ENCODE measurements around the gene MFSD6L. TPM values are rescaled to one million over a fixed set of nuclear protein-coding genes. Genes with fewer than 3 reads are reported as not detected.

Gene MFSD6L
- total RNA-seq, 1 donor from 2014 or later, result not detected

- DNase-seq (ENCODE audit: low spot score) (no peak), ATAC-seq (no peak)
- intact Hi-C loops (cut with DNase I), result no loop called here
These were observed 854 bp downstream of the MFSD6L start for GRCh38 chr17:8798176-8798845.

DNA sequence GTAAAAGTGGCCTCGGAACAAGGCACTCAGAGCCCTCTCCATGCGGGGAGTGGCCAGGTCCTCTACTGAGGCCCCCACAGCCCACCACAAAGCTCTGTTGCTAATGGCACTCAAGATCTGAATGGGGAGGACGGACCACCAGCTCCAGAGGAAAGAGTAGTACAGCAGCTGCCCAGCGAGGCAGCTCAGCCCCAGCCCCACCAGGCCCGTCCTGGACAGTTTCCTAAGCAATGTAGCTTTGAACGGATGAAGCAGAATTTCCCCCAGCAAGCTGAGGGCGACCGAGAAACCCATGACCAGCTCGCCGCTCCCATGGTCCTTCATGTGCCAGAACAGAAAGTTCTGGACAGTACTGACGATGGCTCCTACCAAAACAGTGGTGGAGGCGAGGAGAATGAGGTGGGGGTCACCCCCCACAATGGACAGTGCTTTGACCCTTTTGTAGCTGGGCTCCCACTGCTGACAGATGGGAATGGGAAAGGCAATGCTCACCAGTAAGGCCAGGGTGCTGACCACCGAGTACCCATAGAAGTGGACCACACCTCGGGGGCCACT is 1.5 kb downstream of the MFSD6L start:
- DNase-seq (ENCODE audit: low spot score), result no peak
- intact Hi-C loops (cut with DNase I), result no loop called here
- no peak for ATAC-seq

DNA sequence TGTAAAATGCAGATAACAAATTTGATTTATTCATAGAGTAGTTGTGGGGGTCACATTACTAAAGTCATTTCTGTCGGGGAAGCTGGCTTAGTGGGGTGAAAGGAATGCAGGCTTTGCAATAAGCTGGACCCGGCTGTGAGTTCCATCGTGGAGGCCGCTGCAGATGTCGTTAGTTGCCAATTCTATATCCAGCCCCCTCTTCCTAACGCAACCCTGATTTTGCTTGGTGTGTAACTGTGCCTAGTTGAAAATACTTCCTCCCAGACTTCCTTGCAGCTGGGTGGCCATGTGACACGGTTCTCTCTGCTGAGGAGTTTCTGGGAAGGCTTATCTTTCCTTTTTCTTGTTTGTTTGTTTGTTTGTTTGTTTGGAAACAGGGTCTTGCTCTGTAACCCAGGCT is 4.5 kb downstream of the MFSD6L start:
- ATAC-seq (peak; percentile 59), DNase-seq (ENCODE audit: low spot score) (no peak)
- intact Hi-C loops (cut with DNase I), result no loop called here

- ATAC-seq (no peak), DNase-seq (ENCODE audit: low spot score) (no peak)
- intact Hi-C loops (cut with DNase I), result no loop called here
These were observed 5.5 kb downstream of the MFSD6L start for GRCh38 chr17:8793649-8794048.

GRCh38 chr17:8792646-8793045 is 6.5 kb downstream of the MFSD6L start:
- ATAC-seq (no peak), DNase-seq (ENCODE audit: low spot score) (no peak)
- intact Hi-C loops (cut with DNase I), result no loop called here

DNA sequence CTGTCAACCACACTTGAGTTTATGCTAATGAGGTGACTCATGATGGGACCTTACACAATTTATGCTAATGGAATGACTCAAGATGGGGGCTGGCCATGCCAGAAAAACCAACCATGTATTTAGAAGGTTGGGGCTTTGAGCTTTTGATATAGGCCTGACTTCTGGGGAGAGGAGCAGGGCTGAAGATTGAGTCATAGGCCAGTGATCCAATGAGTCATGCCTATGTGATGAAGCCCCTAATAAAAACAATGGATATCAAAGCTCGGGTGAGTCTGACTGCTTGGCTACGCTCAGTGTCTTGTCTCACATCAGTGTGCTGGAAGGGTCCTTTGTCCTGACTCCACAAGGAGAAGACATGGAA is 7.3 kb downstream of the MFSD6L start:
- DNase-seq (ENCODE audit: low spot score) (no peak), ATAC-seq (no peak)
- intact Hi-C loops (cut with DNase I), result no loop called here

- ATAC-seq (no peak), DNase-seq (ENCODE audit: low spot score) (no peak)
- intact Hi-C loops (cut with DNase I), result no loop called here
These were observed 7.8 kb downstream of the MFSD6L start for GRCh38 chr17:8791248-8791909.

GRCh38 chr17:8789743-8790142 is 9.4 kb downstream of the MFSD6L start:
- ATAC-seq, result no peak
- intact Hi-C loops (cut with DNase I), result no loop called here

GRCh38 chr17:8788998-8789397 is 10.2 kb downstream of the MFSD6L start:
- intact Hi-C loops (cut with DNase I), result no loop called here
- no peak for ATAC-seq

More at GRCh38 chr17:8789743-8790142, 9.4 kb downstream of the MFSD6L start:
- DNase-seq (ENCODE audit: low spot score), result no peak

DNA sequence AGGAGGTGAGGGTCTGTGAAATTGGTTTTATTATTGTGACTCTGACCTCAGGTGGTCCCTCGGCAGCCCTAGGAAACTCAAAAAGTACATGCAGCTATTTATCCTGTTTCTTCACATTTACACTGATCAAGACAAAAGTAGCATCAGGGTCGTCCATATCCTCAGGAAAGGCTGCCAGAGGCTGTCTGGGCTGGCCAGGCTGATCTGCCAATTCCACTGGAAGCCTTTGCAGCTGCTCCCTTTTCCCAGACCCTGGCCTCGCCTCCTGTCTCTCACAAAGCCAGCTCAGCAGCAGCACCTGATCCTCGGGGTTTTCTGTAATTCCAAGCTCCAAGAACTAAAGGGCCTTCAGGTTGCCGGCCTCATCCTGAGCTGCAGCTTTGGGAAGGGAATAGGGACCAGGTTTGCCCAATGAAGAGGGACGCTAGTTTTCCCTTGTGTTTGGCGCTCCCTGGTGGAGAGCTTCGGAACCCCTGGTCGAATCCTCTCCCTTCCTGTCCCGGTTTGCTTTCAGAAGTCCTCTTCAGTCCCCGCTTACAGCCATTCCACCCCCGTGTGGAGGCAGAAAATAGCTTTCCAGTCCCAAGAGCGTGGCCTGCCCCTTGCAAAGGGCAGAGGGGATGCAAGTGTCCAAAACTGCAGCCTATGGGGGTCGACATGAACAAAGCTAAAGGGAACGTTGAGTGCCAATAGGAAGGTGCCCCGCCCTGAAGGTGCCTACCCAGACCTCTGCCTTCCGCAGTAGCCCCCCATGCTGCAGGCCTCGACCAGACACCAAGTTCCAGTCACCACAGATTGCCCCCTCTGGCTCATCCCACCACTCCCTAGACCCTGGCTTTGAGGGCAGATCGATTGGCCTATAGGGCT is 13.4 kb downstream of the MFSD6L start:
- peak; percentile 92 for ATAC-seq
- peak; percentile 94 for DNase-seq (ENCODE audit: low spot score)
- intact Hi-C loops (cut with DNase I), result no loop called here

More at GRCh38 chr17:8788998-8789397, 10.2 kb downstream of the MFSD6L start:
- no peak for DNase-seq (ENCODE audit: low spot score)

DNA sequence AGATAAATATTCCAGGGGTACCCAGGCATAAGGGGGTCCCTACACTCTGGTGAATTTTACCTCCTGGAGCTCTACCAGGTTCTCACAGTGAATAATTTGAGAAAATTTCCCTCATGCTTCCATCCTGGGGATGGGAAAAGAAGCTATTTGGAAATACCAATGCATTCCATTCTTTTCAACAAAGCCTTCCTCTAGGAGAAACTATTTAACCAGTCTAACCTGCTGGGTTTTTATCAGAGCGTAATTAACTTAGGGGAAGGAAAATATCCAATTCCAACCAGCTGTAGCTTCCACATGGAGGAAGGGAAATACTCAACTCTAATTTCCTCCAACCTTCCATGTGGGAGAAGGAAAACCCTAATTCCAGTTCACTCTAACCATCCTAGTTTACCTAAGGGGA is 17.0 kb downstream of the MFSD6L start:
- intact Hi-C loops (cut with DNase I), result no loop called here
- DNase-seq (ENCODE audit: low spot score) (no peak), ATAC-seq (no peak)

DNA sequence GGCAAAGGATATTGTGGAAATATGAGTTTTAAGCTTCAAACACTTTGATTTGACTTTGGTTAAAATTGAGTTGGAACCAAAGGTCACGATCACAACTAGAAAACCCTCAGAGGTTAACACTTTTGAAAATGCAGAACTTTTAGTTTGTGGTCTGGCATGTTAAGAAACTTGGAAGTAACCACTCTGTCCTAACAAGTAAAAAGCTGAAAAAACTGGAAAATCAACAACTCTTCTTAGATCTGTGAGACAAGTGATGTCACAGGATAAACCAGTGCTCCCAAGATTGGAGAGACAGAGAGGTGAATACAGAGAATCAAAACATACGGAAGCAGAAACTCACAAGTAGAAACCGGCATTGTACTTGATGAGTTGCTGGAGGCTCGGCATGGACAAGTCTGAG is 17.4 kb downstream of the MFSD6L start:
- DNase-seq (ENCODE audit: low spot score) (no peak), ATAC-seq (peak; percentile 87)
- intact Hi-C loops (cut with DNase I), result no loop called here

DNA sequence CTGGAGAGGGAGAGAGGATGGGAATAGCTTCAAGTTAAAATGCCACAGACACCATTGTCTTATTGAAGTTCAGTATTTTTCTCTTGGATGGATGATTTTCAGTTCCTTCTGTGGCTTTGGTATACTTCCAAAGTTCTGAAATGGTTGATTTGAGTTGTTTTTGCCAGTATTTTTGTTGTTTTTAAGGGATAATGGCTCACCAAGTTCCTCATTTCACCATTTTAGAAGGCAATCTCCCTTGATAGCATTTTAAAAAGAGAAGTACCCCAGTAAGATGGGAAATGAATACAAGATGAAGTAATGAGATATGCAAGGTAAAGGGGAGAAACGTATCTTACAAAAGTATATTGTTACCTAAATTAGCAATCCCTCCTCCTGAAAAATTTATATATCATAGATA is 22.3 kb downstream of the MFSD6L start:
- ATAC-seq, result peak; percentile 60
- no peak for DNase-seq (ENCODE audit: low spot score)
- intact Hi-C loops (cut with DNase I), result no loop called here

DNA sequence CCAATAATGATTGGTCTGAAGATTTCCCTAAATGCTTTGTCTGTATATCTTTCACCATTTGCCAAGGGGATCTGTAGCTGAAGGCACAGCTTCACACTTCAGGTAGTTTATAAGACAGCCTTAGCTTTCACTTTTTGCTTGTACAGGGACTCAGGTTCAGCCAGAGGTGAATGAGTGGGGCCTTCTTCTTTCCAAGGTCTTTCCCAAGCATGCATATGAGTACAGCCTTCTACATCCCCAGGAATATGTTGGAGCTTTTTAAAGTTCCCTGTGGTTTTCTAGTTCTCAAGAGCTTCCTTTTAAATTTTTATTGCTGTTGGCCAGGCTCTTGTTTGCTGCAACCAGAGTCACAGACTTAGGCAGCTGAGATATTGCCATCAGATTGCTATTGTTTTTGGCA is 22.9 kb downstream of the MFSD6L start:
- DNase-seq (ENCODE audit: low spot score) (no peak), ATAC-seq (peak; percentile 89)
- intact Hi-C loops (cut with DNase I), result no loop called here

DNA sequence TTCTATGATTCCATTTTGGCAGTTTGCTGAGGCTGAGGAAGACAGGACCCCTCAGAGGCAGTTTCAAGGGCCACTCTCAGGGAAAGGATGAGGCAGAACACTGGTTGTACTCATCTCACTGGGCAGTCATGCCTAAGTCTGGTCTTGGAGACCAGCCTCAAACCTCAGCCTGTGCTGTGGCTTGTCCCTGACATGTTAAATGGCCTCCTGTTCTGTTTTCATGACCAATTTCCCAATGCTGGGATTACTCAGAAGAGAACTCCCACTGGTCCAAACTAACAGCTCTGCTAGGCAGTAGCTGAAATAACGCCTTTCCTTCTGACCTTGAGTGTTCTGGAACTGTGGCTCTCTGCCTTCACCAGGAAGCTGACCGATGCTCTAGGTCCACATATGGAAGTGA is 32.4 kb downstream of the MFSD6L start:
- ATAC-seq, result peak; percentile 92
- no peak for DNase-seq (ENCODE audit: low spot score)
- intact Hi-C loops (cut with DNase I), result no loop called here

- DNase-seq (ENCODE audit: low spot score), result no peak
- no peak for ATAC-seq
- intact Hi-C loops (cut with DNase I), result no loop called here
These were observed 37.2 kb downstream of the MFSD6L start for GRCh38 chr17:8762012-8762411.

- intact Hi-C loops (cut with DNase I), result no loop called here
These were observed 41.0 kb downstream of the MFSD6L start, which contains the start of gene SPDYE4 for GRCh38 chr17:8758137-8758596. Gene SPDYE4 (minus strand): TSS chr17:8758546. CDS start chr17:8758382, 164 bp downstream.

GRCh38 chr17:8757189-8757588 is 42.0 kb downstream of the MFSD6L start:
- intact Hi-C loops (cut with DNase I), result no loop called here
- ATAC-seq, result no peak
- DNase-seq (ENCODE audit: low spot score), result no peak

More at GRCh38 chr17:8758137-8758596, 41.0 kb downstream of the MFSD6L start, which contains the start of gene SPDYE4:
- DNase-seq (ENCODE audit: low spot score) (no peak), ATAC-seq (no peak)

DNA sequence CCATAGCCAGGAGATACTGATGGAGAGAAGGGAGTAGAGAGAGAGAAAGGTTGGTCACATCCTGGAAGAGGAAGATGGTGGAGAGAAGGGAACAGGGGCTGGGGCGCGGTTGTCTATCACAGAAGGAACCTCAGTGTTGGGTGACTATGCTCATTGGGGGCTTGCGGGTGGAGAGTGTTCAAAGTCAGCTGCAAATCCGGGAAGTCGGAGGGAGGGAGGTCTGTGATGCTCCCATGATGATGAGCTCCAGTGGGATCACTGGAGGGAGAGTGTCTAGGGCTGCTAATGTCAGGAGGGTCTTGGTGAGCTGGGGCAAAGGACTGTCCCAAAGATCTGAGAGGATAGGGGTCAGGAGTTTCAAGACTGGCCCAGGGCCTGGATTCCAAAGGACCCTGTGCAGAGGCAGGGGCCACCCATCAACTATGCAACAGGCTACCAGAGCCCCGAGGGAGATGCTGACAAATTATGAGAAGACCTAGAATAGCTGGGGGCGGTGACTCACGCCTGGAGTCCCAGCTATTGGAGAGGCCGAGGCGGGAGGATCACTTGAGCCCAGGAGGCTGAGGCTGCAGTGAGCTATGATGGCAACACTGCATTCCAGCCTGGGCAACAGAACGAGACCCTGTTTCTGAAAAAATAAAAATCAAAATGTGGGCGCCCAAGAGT is 43.4 kb downstream of the MFSD6L start:
- no peak for DNase-seq (ENCODE audit: low spot score)
- intact Hi-C loops (cut with DNase I), result no loop called here
- no peak for ATAC-seq
